GM23338 (cell line): ENCODE data around the gene SEMA4D.

Experiments used
- CTCF ChIP-seq, 2 experiments: fragments of 200-600 bp in 1 of 2; sonication (generic) in 1 of 2; conservative IDR thresholded peaks; 2 replicates each; pipeline versions ENCODE4 v1.5.1 to v1.6.1; 2016 to 2017; ENCODE audit warnings: antibody characterized with exemption in 2 of 2, low read depth in 2 of 2, mild to moderate bottlenecking in 2 of 2, moderate library complexity in 1 of 2
- ETS1 ChIP-seq: IDR thresholded peaks from 2 replicates; pipeline ENCODE4 v1.6.1; 2016; ENCODE audit warnings: antibody characterized with exemption
- EZH2 ChIP-seq: fragments of 200-600 bp; sonication (generic); IDR thresholded peaks from one replicate; pipeline ENCODE4 v1.8.0; 2017; ENCODE audit warnings: antibody characterized with exemption, mild to moderate bottlenecking, low read depth; ENCODE audit not compliant: unreplicated experiment
- POLR2AphosphoS5 ChIP-seq: IDR thresholded peaks from 2 replicates; pipeline ENCODE4 v1.6.1; 2016; ENCODE audit warnings: antibody characterized with exemption, low read depth
- STAT1 ChIP-seq: IDR thresholded peaks from one replicate; pipeline ENCODE4 v1.6.1; 2016; ENCODE audit warnings: antibody characterized with exemption; ENCODE audit not compliant: unreplicated experiment
- TF ChIP-seq, protein P1 (sequence below): IDR thresholded peaks from one replicate; pipeline ENCODE4 v1.6.1; 2018; ENCODE audit warnings: antibody characterized with exemption; ENCODE audit not compliant: unreplicated experiment

DNA sequence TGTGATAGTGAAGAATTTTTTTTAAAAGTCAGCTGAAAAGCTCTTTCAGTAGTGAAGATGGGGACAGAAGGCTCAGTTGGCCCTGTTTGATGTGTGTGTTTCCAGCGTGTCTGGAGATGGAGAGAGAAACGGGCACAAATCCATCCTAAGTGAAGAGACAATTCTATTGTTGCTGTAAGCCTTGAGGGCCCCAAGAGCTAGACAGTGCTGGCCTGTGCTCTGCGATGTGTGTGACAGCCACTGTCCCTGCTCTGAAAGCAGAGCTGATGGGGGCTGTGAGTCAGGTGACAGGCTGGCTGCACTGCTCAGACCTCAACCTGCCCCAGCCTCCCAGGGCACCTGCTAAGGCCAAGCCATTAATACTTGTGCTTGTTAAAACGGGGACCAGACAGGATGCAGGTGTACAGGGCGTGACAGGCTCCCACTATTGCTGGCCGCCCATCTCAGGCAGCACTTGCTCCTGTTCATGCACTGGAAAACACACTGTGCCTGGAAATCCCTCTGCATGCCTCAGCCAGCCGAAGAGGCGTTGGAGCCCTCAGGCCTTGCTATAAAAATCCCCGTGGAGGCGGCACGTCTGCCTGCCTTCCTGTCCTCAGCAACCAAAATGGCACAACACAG is 44.6 kb upstream of the SEMA4D start:
- TF ChIP-seq, protein P1, sequence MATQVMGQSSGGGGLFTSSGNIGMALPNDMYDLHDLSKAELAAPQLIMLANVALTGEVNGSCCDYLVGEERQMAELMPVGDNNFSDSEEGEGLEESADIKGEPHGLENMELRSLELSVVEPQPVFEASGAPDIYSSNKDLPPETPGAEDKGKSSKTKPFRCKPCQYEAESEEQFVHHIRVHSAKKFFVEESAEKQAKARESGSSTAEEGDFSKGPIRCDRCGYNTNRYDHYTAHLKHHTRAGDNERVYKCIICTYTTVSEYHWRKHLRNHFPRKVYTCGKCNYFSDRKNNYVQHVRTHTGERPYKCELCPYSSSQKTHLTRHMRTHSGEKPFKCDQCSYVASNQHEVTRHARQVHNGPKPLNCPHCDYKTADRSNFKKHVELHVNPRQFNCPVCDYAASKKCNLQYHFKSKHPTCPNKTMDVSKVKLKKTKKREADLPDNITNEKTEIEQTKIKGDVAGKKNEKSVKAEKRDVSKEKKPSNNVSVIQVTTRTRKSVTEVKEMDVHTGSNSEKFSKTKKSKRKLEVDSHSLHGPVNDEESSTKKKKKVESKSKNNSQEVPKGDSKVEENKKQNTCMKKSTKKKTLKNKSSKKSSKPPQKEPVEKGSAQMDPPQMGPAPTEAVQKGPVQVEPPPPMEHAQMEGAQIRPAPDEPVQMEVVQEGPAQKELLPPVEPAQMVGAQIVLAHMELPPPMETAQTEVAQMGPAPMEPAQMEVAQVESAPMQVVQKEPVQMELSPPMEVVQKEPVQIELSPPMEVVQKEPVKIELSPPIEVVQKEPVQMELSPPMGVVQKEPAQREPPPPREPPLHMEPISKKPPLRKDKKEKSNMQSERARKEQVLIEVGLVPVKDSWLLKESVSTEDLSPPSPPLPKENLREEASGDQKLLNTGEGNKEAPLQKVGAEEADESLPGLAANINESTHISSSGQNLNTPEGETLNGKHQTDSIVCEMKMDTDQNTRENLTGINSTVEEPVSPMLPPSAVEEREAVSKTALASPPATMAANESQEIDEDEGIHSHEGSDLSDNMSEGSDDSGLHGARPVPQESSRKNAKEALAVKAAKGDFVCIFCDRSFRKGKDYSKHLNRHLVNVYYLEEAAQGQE = no peak
- TF ChIP-seq ETS1 (no peak), CTCF (conservative IDR thresholded peaks at IDR 0.05; ENCODE audit: low read depth in 2 of 2) (no peak), EZH2 (no peak), POLR2AphosphoS5 (no peak), STAT1 (no peak)
